DMS153 treated with DMSO at 0.1 percent for 48 hours (cell line): ENCODE measurements around the gene FSTL1.

Experiments
- DNase-seq: peaks from one replicate; lab custom pipeline; 2025; ENCODE audit not compliant: unreplicated experiment; lab: John Stamatoyannopoulos, UW

Gene FSTL1

DNA sequence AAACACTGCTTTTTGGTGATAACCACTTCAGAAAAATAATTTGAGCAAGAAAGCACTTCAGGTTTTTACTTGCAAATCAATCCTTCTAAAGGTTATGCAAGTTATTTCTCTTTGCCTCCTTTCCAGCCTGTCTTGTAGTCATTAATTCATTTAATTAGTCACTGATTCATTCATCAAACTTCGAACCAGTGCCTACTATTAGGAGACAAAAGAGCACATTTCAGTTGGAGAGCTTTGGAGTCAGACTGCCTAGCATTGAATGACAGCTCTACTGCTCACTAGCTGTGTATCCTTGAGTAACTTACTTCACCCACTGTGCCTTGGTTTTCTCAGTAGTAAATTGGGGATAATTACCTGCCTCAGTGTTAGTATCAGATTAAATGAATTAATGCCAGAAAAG lies 86.7 kb downstream of the FSTL1 start:
- no peak for DNase-seq

- DNase-seq = no peak
Observed at GRCh38 chr3:120357807-120358206, 93.0 kb downstream of the FSTL1 start.

GRCh38 chr3:120355486-120355885 lies 95.3 kb downstream of the FSTL1 start:
- no peak for DNase-seq

DNA sequence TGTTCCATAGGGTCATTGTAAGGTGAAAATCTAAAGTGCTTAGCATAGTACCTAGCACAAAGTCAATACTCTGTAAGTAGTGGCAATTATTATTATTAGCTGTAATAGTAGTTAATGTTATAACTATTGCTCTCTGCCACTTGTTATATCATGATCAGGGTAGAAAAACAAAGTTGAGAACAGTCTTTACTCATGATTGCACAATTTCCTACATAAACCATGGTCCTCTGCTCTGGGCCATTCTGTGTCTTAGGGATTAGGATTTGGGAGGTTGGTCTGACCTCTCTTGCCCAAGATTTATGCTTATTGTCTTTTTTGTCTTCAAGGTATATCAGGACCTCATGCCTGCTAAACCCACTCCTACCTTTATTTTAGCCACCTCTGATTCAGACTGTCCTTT lies 97.3 kb downstream of the FSTL1 start:
- DNase-seq = no peak

- no peak for DNase-seq
Observed at GRCh38 chr3:120352017-120352416, 98.8 kb downstream of the FSTL1 start.

- no peak for DNase-seq
Observed at GRCh38 chr3:120350401-120350941, 100.3 kb downstream of the FSTL1 start.

DNA sequence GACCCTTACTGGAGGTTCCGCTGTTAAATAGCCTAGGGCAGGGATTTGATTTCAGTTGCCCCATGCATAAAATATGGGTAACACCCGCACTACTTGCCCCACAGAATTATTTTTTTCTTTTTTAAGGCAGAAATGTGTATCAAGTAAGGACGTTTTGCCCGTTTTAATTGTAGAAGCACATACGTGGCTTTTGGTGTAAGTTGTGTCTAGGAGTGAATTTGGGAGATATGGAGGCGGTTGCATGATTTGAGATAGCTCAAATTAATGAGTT lies 101.0 kb downstream of the FSTL1 start:
- DNase-seq = no peak

DNA sequence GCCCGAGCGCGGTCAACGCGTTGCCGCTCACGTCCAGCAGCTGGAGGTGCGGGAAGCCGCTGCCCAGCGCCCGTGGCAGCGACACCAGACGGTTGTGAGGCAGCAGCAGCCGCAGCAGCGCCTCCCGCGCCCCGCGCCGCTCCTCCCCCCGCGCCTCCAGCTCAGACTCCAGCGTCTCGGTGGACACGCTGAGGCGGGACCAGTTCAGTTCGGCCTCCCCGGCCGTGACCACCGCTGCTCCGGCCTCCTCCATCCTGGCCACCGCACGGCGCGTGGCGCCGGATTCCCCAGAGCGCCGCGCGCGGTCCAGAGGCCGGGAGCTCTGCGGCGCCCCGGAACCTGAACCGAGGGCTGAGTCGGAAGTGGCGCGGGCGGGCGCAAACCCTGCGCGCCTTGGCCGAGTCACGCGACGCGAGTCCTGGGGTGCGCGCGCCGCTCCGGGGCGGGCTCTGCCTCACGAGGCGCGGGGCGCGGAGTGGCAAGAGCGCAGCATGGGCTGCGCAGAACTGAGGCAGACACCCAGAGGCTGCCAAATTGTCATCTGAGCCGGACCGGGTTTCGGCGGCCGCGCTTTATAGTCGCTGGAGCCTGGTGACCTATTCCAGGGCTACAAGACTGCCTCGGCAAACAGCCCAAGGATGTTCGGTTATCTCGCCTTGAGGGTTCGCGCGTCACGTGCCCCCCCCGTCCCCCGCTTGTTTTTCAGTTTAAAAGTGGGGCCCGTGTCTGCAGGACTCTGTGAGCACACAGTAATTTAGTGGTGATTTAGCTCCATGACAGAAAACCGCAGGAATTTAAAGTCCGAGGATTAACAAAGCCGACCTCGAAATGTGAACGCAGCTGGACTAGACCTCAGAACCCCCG lies 101.6 kb downstream of the FSTL1 start, which contains the start of gene LRRC58:
Gene LRRC58 (minus strand): TSS at position 364 of the 864 bp plus-strand sequence. CDS start 111 bp downstream, at position 253.
- DNase-seq = peak; percentile 70

DNA sequence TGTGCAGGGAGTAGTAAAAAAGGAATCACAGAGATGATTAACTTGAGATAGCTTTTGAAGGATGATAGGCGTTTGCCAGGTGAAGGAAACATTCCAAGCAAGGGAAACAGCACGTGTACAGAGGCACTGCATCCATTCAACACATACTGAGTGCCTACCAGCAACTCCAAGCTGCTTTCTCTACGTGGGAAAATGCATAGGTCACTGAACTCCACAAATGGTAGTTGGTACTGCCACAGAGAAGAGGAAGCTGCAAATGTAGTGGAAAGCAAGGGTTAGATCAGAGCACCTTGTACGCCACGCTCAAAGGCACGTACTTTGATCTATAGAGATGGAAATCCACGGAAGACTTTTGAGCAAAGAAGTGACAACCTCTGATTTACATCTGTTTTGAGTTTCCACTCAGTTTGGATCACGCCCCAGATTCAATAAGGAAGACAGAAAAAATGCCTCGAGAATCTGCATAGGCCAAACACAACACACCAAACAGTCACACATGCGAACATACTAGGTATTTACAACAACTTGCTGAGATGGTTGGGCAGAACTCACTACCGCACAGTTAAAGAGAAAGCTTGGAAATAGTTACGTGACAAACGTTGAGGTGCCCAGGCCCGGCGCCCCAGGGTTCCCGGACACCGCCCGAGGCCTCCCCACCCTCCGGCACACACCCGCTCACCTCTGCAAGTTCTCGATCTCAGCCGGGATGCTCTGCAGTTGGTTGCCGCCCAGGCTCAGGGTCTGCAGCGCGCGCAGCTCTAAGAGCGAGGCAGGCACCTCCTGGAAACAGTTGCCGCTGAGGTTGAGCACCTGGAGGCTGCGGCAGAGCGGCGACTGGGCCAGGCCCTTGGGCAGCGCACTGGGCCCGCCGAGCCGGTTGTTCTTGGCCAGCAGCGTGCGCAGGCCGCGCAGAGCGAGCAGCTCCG lies 102.5 kb downstream of the FSTL1 start:
- DNase-seq = no peak

DNA sequence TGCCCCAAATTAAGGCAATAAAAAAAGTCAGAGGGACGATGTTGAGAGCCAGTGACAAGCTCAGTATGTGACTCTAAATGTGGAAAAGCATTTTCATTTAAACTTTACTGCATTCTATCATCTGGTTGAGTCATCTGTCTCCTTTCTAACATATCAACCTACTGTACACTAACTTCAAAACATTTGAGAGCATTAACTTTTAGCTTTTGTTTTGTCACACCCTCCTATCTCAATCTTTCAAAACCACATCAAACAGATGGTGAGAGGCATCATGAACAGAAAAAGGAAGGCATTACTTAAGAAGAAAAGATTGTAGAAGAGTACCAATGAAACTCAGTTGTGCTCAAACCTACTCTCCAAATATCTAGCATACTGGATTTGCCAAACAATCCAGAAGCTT lies 106.4 kb downstream of the FSTL1 start:
- DNase-seq = no peak
